ENCODE results near the gene FLII.
"Not testable (repeated sequence)": the region's sequence is repeated elsewhere in the genome, so short reads cannot be mapped to it uniquely, and the experiment has no call there.

DNA sequence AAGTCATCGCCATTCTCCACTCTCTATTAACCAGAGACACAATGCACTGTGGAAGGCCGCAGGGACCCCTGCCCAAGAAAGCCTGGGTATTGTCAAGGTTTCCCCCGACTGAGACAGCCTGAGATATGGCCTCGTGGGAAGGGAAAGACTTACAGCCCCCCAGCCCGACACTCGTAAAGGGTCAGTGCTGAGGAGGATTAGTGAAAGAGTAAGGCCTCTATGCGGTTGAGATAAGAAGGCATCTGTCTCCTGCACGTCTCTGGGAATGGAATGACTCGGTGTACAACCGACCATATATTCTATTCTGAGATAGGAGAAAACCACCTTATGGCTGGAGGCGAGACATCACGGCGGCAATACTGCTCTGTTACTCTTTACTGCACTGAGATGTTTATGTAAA is 44.7 kb upstream of the FLII start:
- not testable (repeated sequence) for TF ChIP-seq JUN (IDR thresholded peaks at IDR 0.05; ENCODE audit: low read depth, low read length); KDM5A (IDR thresholded peaks at IDR 0.05; ENCODE audit: low read length); CHD1 (IDR thresholded peaks at IDR 0.05; ENCODE audit: low read depth, low read length)
